GM21825 (cell line): Measurements from ENCODE around the gene DDAH2.

ENCODE experiments used
- ATAC-seq: cut with Tn5 transposase; IDR thresholded peaks from one replicate; pipeline ENCODE4 v1.9.1; 2021; ENCODE audit warnings: mild to moderate bottlenecking, moderate library complexity; ENCODE audit not compliant: unreplicated experiment

Gene DDAH2

GRCh38 chr6:31728767-31729514 is at the start of gene DDAH2:
Gene DDAH2 (minus strand): TSS chr6:31729299. CDS start chr6:31729161, 138 bp downstream.
- ATAC-seq, result no peak

GRCh38 chr6:31778193-31778592 is 49.1 kb upstream of the DDAH2 start:
- ATAC-seq, result no peak

- ATAC-seq, result no peak
These were observed 48.6 kb upstream of the DDAH2 start for GRCh38 chr6:31777667-31778050.

- peak; percentile 71 for ATAC-seq
These were observed 48.0 kb upstream of the DDAH2 start, which contains the start of gene VWA7 for GRCh38 chr6:31776989-31777666. Gene VWA7 (minus strand): TSS chr6:31777328. CDS start chr6:31776779, 549 bp downstream.

GRCh38 chr6:31776485-31776988 is 47.4 kb upstream of the DDAH2 start:
- no peak for ATAC-seq

GRCh38 chr6:31775633-31776484 is 46.8 kb upstream of the DDAH2 start:
- no peak for ATAC-seq

GRCh38 chr6:31775184-31775583 is 46.1 kb upstream of the DDAH2 start:
- no peak for ATAC-seq

GRCh38 chr6:31771992-31772358 is 42.9 kb upstream of the DDAH2 start:
- ATAC-seq, result no peak

- ATAC-seq, result no peak
These were observed 41.8 kb upstream of the DDAH2 start for GRCh38 chr6:31770860-31771259.

- no peak for ATAC-seq
These were observed 40.7 kb upstream of the DDAH2 start for GRCh38 chr6:31769684-31770371.

GRCh38 chr6:31768363-31769257 is 39.5 kb upstream of the DDAH2 start:
- no peak for ATAC-seq

- ATAC-seq, result no peak
These were observed 38.1 kb upstream of the DDAH2 start for GRCh38 chr6:31767096-31767645.

GRCh38 chr6:31765910-31766794 is 37.1 kb upstream of the DDAH2 start:
- no peak for ATAC-seq

GRCh38 chr6:31765559-31765909 is 36.4 kb upstream of the DDAH2 start:
- no peak for ATAC-seq

GRCh38 chr6:31764198-31764597 is 35.1 kb upstream of the DDAH2 start:
- no peak for ATAC-seq

GRCh38 chr6:31763619-31763940 is 34.5 kb upstream of the DDAH2 start:
- ATAC-seq, result no peak

- ATAC-seq, result no peak
These were observed 33.9 kb upstream of the DDAH2 start for GRCh38 chr6:31762878-31763618.

GRCh38 chr6:31762356-31762755 is 33.3 kb upstream of the DDAH2 start, which contains the start of gene SAPCD1:
Gene SAPCD1 (plus strand): TSS chr6:31762656. CDS start chr6:31763055, 399 bp downstream.
- no peak for ATAC-seq
